CD4-positive, alpha-beta T cell treated with Interferon alpha-2 for 1 hour (primary cell): ENCODE measurements around the gene TAF6.

ENCODE experiments used
- DNase-seq, 2 donors: peaks; one replicate each; pipeline ENCODE4 v3.0.0-alpha.2; 2020 to 2022

The TAF6 gene

DNA sequence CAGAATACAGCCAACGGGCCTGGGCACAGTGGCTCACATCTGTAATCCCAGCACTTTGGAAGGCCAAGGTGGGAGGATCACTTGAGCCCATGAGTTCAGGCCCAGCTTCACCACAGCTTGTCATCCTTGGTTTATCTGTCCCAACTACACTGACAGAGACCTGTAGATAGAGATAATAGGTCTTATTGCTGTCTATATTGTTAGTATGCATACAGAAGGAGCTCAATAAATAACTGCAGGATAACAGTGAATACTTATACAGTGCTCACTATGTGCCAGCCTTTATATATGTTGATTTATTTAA, 1.5 kb upstream of the TAF6 start:
- no peak for DNase-seq

DNA sequence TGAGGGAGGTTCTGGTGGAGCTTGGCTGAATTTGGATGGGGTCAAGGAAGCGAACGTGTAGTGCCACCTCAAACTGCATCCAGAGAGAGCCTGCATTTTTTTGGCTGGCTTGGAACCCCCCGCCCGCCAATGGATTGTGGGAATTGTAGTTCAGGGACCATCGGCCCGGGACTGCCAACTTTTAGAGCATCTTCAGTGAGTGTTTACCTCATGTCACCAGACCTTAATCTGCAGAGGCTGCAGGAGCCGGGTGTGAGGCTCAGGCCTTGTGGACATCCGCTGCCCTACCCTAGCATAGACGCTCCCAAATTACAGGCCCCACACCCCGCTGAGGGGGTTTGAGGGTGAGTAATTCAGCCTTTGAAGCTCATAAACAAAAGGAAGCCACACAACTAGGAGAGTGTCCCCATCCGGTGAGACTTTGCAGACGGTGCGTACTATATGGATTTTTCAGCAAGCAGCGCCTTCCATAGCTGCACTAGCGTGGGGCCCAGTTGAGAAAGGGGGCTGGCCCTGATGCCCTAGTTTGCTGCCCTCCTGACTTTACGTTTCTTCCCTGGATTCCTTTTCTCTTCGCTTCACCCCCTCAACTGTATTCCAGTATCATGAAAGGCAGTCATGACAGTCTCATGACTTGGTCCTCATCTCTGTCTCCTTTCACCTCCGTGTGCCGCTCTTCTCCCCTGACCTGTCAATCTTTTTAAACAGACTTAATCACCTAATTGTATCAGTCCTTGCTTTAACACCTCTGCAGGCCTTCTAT, 993 bp upstream of the TAF6 start:
- peak; percentile 62 to 81 for DNase-seq

DNA sequence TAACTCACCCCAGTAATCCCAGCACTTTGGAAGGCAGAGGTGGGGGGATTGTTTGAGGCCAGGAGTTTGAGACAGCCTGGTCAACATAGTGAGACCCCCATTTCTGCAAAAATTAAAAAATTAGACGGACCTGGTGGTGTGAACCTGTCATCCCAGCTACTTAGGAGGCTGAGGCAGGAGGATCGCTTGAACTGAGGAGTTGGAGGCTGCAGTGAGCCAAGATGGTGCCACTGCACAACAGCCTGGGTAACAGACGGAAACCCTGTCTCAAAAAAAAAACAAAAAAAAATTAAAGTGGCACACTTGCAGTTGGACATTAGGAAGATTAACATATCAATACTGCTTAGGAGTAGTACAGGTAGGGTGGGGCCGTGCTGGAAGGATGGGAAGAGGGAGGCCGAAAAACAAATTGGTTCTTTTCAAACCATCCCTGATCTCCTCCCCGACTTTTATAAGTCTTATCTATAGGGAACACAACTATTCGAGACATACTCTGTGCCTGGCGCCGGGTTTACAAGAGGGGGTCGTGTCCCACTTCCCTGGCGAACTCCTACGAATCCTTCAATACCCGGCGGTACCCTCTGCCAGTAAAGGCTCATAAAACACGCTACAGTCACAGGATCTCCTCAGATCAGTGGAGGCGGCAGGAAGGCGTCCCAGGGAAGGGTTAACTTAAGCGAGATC, 628 bp downstream of the TAF6 start:
- DNase-seq, result no peak

DNA sequence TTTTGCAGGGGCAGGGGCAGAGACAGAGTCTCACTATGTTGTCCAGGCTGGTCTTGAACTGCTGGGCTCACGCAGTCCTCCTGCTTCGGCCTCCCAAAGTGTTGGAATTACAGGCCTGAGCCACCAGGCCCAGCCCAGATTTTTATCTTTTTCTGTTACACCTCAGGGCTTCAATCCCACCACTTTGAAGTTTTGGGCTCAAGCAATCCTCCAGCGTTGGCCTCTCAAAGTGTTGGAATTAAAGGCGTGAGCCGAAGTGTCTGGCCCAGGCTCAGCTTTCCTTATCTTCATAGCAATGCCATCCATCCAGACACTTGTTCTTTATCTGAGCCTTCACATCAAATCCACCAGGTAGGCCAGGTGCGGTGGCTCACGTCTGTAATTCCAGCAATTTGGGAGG, 4.1 kb downstream of the TAF6 start:
- DNase-seq, result no peak

DNA sequence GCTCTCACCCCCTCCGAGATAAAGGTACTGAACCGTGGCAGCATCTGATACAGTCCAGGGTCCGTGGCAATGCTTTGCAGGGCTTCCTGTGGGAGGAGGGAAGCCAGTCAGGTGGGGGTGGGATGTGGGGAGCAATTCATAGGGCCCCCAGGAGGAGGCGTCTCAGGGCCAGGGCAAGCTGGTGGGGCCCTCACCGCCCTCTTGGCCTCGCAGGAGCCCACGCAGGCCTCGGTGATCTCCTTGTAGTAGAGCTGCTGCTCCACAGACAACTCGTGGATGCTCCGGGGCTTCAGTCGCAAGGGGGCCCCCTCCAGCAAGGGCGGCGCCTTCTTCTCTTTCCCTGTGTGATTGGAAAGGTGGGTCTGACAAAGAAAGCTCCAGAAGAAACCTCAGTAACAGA, 7.2 kb downstream of the TAF6 start:
- DNase-seq, result no peak

DNA sequence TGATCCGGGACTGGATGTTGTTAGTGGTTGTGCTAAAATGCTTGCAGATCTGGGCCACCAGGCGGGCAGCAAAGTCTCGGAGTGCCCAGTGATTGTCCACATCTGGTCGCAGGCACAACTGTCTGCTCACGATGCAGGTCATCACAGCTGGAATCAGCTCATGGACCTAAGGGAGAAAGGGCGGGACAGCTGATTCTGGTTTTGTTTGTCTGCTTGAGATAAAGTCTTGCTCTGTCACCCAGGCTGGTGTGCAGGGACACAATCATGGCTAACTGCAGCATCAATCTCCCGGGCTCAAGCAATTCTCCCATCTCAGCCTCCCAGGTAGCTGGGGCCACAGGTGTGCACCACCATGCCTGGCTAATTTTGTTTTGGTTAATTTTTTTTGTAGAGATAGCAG, 8.0 kb downstream of the TAF6 start:
- no peak for DNase-seq

DNA sequence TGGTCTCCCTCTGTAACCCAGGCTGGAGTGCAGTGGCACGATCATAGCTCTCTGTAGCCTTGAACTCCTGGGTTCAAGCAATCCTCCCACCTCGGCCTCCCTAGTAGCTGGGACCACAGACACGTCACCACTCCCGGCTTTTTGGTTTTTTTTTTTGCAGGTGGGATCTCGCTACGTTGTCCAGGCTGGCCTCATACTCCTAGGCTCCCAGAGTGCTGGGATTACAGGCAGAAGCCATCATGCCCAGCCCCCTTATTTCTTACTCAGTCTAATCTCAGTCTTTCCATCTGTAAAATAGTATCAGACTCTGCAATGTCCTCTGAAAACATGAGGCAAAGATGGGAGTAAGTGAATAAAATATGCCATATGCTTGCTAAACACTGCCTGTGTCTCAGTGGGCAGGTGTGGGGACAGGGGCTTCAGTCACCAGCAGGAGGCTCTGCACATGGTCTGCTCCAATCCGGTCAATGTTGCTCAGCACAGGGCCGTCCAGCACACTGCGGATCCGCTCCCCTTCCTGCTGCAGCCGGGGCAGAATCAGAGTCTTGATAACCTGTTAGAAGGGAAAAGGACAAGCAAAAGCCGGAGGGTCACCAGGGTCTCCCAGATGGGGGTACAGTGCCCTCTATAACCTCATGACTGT, 9.5 kb downstream of the TAF6 start:
- DNase-seq, result no peak

DNA sequence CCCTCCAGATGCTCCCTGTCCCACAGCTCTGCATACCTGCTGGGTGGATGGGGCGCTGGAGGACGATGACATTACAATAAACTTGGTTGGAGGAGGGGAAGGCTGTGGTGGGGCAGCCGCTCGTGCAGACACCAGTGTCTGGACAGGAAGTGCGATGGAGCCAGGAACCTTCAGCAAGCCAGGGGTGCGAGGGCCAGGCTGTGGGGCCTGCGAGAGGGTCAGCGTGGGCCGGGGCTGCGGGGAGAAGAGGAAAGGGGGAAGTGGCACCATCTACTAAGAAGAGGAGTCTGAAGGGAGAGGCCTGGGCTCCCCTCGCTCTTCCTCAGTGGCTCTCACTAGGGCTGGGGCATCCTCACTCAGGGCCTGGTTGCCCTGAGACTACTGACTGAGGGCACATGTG, 11.3 kb downstream of the TAF6 start:
- no peak for DNase-seq

DNA sequence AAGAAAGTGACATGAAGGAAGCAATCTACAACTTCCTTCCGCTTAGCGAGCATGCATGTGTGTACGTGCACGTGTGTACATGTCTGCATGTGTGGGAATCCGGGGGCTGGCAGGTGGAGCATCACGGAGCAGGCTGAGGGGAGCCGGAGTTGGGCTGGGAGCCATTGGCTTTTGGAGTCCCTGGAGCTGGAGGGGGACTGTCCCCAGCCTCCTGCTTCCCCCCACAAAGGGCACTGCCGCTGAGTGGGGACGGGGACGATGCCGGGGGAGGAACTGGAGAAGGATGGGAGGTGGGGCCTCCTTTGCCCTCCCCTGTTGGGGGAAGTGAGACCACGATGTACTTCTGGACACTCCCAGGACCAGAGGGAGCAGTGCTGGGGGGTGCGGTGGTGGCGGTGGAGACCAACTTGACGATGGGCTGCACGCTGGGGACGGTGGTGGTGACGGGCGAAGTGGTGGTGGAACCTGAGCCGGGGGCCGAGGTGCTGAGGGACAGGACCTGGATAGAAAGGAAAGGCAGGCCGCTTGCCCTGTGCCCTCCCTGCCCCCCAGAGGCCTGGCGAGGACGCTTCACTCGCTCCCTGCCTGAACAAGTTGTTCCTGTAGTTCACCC, 11.9 kb downstream of the TAF6 start:
- no peak for DNase-seq

DNA sequence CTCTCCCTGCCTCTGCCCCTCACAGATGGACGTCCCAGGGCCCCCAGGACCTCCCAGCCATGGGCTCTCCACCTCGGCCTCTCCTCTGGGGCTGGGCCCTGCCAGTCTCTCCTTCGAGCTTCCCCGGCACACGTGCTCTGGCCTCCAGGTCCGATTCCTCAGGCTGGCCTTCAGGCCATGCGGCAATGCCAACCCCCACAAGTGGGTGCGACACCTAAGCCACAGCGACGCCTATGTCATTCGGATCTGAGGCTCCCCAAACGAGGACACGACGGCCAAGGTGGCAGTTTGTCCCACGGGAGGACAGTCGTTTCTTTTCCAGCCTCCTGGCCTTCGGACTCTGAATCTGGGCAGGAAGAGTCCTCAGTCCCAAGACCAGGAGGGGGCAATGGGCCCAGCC, 12.5 kb downstream of the TAF6 start:
- no peak for DNase-seq

DNA sequence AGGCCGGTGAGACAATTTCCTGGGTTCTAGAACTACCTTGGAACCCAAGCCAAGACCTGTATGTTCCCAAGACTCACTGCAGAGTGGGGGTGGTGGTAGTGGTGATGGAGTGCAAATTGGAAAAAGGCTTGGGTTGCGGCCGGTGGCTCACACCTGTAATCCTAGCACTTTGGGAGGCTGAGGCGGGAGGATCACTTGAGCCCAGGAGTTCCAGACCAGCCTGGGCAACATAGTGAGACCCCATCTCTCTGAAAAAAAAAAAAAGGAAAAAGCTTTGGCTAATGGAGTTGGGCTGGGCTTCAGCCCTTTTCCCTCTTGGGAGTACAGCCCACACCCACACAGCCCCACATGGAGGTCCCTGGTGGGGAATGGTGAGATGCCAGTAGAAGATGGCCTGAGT, 13.6 kb downstream of the TAF6 start:
- DNase-seq, result no peak

DNA sequence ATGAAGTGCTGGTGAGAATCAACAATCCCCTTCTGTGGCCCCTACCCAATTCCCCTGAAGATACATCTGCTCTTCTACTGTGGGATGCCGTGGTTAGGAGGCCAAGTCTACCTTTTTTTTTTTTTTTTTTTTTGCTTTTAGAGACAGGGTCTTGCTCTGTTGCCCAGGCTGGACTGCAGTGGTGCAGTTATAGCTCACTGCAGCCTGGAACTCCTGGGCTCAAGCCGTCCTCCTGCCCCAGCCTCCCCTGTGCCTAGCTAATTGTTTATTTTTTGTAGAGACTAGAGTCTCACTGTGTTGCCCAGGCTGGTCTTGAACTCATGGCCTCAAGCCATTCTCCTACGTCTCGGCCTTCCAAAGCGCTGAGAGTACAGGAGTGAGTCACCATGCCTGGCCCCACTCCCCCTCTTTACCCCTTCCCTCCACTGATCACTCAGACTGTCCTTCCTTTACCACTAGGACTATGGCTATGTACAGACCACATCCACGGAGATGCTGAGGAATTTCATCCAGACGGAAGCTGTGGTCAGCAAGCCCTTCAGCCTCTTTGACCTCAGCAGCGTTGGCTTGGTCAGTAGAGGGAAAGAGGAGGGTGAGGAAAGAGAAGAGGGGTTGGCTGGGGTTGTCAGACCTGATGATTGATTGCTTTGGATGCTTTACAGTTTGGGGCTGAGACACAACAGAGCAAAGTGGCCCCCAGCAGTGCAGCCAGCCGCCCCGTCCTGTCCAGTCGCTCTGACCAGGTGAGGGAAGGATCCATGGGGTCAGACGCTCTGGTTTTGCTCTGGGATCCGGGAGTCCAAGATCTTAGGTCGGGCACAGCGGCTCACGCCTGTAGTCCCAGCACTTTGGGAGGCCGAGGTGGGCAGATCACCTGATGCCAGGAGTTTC, 16.0 kb downstream of the TAF6 start:
- no peak for DNase-seq

DNA sequence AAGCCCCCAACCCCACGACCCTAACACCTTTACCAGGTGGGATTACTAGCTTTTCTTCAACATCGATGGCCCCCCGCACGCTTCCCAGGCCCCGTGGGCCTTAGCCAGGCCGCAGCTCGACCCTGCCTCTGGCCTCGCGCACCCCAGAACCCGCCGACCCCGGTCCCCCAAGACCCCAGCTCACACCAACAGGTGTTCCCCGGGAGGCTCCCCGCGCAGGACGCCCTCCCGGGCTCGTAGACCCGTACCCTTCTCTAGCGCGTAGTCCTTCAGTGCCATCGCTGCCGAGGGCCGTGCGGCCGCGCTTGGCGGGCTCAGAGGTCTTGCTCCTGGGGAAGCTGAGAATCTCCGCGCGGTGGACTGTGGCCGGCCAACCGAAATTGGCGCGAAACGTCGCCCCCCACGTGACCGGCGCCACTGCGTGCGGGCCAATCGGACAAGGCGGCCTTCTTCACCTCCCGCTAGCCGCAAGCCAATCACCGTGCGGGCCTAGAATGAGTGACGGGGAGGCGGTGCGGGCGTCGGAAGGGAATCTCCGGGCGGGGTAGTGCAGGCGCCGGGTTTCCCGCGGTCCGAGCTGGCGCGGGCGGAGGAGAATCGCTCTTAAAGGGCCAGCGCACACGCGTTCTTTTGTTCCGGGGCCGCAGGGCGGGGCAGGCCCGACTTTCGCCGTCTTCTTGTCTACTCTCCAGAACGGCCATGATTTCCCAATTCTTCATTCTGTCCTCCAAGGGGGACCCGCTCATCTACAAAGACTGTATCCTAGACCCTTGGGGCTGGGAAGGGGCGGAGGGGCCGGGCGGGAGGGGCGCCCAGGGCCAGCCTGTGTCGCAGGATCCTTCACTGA, 17.9 kb downstream of the TAF6 start, which contains the start of the genes AP4M1 and MCM7:
TSS of gene AP4M1 (plus strand) at position 628 of the 847 bp plus-strand sequence. CDS start at position 700, 72 bp downstream.
TSS of gene MCM7 (minus strand) at position 382 of the 847 bp plus-strand sequence. CDS start at position 279, 103 bp downstream.
- DNase-seq, result peak; percentile 96 to 97

DNA sequence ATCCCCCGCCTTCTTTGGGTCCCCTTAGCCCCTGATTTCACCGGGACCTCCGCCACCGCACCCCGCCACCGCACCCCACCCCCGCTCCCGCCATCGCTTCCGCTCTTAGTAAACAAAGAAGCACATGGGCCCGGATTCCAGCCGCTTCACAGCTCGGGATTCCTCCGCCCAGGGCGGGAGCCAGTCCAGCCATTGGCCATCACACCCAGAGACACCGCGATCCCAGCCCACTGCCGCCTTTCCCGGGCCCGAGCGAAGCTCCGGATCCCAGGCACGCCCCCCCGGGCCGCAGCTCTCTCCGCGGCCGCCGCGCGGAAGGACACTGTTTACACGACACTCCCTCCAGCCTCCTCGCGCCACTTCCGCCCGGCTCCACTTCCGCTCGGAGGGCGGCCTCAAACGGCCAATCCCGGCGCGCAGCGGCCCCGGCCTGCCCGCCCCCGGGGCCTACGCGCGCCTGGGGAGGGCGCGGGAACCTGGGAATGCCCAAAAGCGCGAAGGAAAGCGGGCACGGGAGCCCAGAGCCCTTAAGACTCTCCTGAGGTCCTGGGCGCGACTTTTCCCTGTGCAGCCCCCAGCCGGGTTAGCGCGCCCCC, 18.6 kb downstream of the TAF6 start:
- peak; percentile 82 to 89 for DNase-seq

DNA sequence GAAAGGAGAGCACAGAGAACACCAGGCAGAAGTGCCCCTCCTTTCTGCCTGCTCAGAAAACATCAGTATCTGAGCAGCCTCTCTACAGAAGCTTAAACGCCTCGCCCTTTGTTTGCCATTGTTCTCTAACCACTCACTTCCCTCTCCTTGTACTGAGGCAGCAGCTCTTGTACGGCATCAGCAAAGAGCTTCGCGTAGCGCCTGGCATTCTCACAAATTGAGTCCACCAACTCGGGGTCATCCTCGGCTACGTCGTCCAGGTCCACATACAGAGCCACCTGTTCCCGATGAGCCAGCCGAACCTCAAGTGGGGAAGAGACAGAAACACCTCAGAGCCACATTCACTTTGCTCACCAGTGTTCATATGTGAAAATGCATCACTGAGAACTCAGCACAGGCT, 19.7 kb downstream of the TAF6 start:
- no peak for DNase-seq

DNA sequence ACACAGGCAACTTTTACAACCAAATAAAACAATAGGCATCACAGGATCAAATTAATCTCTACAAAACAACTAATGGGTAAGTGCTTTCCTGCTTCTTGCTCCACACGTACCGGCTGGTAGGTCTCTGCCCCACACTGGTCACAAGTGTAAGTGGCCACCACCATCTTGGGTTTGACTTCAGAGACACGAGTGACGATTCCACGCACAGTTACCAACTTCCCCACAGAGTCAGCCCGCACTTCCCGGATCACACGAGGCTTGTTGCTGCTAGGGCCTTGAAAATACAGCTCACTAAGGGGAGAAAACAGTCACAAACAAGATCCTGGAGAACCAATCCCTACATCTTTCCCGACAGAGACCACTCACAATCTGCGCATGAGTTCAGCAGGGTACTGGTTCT, 20.2 kb downstream of the TAF6 start:
- DNase-seq, result no peak

DNA sequence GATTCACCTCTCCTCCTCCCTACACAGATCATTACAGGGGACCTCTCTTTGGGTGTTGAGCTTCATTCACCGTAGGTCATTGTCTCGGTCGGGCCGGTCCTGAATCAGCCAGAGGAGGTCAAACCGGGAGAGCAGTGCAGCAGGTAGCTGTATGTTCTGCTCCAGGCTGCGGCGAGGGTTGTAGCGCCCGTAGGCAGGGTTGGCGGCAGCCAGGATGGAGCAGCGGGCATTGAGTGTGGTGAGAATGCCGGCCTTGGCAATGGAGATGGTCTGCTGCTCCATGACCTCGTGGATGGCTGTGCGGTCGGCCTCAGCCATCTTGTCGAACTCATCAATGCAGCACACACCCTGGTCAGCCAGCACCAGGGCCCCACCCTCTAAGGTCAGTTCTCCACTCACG, 23.5 kb downstream of the TAF6 start:
- DNase-seq, result no peak

DNA sequence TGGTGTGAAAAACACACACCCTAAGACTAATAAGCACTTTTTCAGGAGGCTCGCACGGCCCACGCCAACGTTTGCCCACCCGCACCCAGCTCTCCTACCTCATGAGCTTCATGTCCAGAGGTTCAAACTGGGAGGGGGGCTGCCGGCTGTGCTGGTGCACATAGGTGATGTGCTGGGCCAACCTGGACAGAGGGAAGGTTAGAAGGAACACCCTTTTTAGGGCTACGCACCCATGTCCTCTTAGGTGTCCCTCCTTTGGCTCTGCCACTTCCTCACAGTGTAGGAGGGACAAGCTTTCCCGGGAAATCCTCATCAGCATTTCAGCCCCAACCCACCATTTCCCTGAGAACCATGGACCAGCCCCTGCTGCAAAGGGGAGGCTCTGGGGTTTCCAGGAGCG, 23.9 kb downstream of the TAF6 start:
- no peak for DNase-seq

DNA sequence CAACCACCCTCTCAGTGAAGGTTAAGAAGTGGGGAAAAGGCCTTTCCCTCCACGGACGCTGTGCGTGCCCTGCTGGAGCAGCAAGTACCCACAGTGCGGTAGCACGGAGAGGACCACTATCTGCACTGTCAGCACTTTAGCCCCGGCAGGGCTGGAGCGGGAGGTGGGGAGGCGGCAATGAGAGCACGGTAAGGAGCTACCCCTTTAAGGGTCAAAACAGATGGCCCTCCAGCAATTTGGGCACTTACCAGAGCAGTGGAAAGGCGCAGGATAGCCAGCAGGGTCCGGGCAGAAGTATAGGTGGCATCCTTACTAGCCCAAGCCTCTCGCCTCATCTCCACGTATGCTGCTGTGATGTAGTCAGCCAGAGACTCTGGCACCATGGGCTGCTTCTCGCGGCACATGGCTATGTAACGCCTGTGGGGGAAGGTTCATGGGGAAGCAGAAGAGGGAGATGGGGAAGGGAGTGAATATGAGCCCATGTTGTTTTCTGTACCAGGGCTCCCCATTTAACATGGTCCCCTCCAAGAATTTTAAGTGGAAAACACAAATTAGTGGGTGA, 25.2 kb downstream of the TAF6 start:
- no peak for DNase-seq

DNA sequence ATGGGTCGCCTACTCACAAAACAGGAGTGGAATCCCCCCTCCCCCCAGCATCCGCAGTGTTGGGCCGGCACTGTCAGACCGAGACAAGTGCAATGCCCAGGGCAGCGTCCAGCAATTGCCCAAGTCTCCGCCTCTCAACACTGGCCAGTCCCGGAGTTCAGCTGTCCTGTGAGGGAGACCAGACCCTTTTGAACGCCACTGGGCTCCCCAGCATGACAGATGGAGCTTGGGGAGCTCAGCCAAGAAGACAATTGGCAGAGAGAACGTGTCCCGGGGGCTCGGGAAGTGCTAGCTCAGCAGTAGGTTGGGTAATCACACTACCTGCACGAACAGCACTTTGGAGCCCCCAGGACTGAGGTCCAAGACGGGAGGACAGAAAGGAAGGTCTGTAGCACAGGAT, 25.7 kb downstream of the TAF6 start:
- no peak for DNase-seq

DNA sequence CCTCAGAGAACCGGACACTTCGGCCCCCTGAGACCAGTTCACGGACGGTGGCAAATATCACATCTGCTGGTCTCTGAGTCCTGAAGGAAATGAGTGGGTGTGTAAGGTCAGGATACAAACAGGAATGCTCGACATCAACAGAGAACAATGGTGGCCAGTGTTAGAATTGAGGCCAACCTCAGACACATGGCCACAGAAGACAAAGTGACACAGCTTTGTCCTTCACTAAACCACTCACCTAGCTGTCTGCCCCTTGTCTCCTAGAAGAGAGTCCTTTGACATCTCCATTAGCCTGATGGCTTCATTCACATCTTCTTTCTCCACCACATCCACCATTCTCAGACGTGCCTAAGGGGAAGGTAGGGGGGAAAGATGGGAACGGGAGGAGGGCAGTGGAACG, 26.1 kb downstream of the TAF6 start:
- no peak for DNase-seq
